GM19324 (cell line): ENCODE measurements around the gene TMEM247.

Experiments used
- ATAC-seq: cut with Tn5 transposase; IDR thresholded peaks from one replicate; pipeline ENCODE4 v1.9.1; 2021; ENCODE audit warnings: mild to moderate bottlenecking, moderate library complexity; ENCODE audit not compliant: unreplicated experiment, low FRiP score

TMEM247 gene

DNA sequence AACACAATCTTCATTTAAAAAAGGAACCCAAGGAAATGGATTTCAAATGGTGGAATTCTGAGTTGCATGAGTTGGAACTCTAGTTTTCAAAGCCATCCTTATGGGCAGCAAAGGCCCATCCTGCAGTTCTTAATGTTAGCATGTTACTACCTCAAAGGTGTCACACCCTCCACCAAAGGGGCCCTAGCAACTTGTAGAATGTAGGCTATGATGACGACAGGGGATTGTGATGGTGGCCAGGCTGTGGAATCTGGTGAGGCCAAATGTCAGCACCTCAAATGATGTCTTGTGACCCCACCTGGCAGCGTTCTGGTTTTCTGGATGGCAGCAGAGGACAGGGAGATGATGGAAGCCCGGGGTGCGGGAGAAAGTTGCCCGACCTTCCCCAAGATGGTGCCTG is at the start of gene TMEM247:
Gene TMEM247, plus strand, starts transcription at position 301 of the 400 bp plus-strand sequence.
- ATAC-seq = no peak

DNA sequence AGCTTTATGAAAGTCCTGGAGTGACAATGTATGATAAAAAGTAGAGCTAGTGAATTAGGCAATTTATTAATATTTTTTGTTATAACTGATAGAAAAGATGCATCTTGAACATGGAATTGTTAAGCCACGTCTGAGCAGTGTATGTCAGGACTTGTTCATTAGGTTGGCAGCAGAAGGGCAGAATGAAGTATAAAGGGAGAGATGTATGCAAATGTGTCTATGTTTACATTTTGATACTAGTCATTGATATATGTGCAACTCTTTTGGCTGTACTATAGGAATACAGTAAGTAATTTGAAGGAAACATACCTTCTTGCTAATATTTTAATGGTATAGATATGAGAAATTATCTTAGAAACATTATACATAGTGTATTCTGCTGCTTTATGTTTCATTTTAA is 49.0 kb upstream of the TMEM247 start:
- no peak for ATAC-seq

DNA sequence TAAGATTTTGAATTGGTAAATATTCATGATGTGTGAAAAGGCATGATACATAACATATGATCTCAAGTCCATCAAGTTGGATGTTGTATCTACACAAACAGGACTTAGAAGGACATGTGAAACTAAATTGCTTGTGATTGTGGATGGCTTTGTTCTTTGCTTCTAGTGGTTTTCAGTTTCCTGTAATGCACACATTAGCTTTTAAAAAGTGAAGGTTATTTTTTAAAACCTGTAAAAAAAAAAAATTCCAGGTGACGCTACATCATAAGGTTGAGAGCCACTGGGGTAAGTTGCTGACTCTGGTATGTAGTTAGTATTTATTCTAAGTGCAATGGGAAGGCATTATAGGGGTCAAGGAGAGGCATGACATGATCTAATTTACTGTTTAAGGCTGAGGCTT is 48.4 kb upstream of the TMEM247 start:
- ATAC-seq = no peak

DNA sequence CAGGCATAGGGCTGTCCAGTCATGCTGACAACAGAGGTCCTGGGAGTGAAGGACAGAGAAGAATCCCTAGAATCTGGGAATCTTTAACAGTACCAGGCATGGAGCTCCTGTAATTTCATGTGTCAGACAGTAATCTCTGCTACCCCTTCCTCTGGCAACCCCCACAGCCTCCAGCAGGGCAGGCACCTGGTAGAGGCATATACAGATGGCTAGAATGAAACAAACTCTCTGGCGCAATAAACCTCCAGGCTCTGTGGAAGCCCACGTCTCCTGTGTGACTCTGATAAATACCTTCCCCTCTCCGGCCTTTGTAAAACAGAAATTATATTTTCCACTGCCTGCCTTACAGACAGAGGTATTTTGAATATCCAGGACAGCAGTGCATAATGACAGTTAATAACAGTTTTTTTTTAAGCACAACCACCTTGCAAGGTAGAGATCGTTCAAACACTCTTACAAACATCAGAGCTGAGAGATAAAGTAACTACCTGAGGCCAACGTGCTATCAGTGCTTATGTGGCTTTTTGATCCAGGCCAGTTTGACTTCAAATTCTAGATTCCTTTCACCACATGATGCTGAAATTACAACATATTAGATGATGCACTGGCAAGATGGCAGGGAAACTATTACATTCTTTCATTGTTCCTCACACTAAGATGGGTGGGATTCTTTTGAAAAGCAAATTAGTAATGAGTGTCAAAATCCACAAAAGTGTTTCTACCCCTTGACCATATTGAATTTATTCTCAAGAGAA is 47.7 kb upstream of the TMEM247 start:
- no peak for ATAC-seq

DNA sequence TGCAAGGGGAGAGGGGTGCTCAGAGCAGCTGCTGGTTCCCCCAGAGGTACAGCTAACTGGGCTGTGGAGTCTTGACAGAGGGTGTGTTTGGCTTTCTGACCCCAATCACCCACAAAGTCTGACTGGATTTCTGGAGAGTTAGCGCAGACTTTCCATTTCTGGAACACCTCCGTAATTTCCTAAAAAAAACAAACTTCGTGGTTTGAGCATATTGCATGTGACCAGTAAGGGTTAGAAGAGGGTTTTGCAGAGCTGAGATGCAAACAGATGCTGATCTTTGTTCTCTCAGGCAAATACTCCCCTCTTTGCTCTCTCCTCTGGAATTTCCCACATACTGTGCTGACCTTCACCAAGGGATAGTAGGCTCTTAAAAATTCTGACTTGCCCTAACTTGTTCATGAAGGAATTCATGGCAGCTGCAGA is 44.5 kb upstream of the TMEM247 start:
- no peak for ATAC-seq

DNA sequence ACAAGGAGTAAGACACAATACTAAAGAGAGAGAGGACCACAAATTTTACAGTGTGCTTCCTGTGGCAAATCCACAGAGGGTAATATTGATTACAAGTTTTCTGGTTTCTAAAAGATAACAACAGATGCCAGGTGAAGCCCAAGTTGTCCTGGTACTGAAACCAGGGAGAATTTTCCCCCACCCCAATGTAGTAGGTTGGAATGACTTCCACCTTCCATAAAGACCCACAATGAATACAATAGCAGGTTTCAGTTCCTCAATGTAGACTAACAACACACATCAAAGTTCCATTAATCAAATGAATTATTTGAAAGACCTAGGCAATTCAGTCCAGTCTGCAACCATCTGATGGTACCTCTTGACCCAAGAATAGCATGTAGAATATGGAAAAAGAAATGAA is 44.0 kb upstream of the TMEM247 start:
- ATAC-seq = no peak

DNA sequence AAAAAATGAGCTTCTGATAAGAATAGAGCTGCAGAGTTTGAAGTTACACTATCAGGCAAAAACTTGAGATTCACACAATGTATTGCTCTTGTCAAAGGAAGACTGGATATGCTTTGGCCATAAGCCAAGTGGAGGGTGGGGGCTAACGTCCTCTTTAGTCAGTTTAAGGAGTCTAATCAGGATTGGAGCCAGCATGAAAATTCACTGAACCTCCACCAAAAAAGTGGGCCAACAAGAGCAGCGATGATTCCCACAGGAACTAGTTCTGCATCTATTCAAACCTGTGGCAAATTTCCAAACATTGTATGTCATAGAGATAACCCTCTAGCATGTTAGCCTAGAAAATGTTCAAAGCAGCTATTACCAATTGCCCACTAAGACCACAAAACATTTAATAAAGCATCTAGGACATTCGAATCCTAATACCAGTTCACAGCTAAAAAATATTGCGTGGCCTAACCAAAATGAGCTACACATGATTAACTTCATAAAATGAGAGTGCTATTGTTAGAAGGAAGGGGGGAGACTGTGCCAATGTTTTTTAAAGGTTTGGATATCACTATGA is 43.5 kb upstream of the TMEM247 start:
- no peak for ATAC-seq

DNA sequence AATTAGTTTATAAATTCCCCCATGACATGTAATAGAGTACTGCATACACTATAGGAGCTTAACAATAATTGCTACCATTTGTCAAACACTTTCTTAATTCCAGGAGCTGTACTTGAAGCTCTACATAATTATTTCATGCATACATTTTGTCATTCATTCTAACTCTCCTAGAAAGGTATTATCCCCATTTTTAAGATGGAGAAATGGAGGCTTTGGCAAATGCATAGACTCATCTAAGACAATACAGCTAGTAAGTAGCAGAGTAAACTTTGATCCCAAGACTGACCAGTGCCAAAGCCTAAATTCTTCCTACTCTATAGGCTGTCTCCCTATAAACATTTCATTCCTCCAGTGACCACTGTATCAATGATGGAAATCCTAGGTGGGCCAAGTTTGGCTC is 42.6 kb upstream of the TMEM247 start:
- ATAC-seq = no peak

DNA sequence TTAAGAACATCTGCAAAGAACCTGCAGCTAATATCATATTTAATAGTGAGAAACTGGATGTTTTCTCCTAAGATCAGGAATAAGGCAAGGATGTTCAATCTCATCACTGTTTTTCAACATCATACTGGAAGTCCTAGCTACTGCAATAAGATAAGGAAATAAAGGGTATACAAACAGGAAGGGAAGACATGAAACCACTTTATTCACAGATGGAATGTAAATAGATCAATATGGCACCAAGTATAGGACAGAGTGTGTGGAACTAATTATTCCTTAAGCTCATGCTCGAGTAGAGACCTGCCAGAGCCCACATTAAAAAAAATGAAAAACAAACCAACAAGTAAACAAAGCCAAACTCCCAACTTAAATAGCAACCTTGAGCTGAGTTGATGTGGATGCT is 41.3 kb upstream of the TMEM247 start:
- ATAC-seq = no peak

DNA sequence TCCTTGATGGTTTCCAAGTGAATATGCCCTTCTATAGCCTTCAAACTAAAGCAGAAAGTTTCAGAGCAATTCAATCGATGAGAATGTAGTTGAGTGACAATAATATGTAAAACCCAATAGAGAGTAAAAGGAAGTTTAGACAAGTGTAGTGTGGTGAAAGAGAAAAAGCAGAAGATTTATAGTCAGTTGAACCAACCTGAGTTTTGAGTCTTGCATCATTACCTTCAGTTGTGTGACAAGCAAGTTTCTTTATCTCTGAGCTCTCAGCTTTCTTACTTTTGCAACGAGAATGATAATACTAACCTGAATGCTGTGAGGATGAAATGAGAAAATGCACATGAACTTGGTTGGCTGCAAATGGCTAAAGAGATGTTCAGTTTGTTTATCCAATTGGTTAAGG is 40.6 kb upstream of the TMEM247 start:
- no peak for ATAC-seq

DNA sequence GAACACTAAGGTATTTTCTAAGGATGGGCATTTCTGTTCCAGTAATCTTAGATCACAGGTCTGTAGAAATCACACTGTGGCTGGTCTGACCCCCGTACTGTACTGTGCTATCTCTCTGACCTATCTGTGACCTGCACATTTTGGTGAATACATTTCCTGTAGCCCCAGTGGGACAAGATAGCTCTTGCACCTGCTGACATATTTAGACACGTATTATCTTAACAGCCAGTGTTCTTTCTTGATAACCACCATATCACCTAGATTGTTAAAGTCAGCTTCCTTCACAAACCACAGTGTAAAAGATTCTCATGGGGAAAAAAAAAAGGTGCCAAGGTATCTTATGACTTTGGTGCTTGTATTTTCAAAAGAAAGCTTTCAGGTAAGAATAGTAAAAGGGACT is 39.8 kb upstream of the TMEM247 start:
- ATAC-seq = no peak

DNA sequence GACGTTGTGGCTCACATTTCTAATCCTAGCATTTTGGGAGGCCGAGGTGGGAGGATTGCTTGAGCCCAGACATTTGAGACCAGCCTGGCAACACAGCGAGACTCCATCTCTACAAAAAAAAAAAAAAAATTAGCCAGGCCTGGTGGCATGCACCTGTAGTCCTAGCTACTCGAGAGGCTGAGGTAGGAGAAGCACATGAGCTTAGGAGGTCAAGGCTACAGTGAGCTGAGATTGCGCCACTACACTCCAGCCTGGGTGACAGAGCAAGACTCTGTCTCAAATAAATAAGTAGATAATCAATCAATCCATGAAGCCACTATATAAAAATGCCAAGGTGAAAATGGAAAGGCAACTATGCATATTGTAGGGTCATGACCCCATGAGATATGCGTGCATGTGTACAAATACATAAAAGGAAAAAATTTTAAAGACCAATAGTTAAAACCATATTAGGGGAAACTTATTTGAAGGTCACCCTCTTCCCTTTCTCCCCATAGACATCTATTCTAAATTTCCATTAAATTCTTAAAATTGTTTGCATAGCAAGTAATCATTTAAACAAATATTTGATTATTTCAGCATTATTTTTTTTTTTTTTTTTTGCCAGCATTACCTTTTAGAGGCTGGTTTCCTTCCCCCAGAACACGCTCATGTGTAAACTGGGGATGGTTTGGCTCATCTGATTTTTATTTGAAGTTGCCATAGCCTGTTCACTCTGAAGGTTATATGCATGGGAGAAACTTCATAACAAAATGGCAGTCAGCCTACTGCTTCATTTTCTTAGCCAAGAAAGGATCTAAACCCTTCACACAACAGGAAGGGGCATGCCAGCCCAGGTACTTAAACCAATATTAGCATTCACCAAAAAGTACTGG is 37.3 kb upstream of the TMEM247 start:
- ATAC-seq = no peak

DNA sequence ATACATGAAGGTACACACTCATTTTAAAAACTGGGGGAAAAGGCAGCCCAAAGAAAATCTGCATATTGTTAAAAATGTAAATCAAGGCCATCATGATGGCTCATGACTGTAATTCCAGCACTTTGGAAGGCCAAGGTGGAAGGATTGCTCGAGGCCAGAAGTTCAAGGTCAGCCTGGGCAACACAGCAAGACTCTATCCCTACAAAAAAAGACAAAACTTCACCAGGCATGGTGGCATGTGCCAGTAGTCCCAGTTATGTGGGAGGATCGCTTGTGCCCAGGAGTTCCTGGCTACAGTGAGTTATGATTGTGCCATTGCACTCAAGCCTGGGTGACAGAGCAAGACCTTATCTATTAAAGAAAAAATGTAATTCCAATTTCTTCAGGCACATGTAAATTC is 34.6 kb upstream of the TMEM247 start:
- ATAC-seq = no peak

DNA sequence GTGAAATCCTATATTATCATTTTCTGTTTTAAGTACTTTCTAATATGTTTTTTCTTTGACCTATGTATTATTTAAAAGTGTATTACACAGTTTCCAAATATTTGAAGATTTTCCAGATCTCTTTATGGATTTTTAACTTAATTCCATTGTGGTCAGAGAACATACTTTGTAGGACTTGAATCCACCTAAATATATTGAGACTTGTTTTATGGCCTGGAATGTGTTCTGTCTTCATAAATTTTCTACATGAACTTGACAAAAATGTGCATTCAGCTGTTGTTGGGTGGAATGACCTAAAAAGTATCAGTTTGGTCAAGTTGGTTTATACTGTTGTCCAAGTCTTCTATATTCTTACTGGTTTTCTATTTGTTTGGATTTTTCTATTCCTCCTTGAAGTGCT is 33.8 kb upstream of the TMEM247 start:
- ATAC-seq = no peak

DNA sequence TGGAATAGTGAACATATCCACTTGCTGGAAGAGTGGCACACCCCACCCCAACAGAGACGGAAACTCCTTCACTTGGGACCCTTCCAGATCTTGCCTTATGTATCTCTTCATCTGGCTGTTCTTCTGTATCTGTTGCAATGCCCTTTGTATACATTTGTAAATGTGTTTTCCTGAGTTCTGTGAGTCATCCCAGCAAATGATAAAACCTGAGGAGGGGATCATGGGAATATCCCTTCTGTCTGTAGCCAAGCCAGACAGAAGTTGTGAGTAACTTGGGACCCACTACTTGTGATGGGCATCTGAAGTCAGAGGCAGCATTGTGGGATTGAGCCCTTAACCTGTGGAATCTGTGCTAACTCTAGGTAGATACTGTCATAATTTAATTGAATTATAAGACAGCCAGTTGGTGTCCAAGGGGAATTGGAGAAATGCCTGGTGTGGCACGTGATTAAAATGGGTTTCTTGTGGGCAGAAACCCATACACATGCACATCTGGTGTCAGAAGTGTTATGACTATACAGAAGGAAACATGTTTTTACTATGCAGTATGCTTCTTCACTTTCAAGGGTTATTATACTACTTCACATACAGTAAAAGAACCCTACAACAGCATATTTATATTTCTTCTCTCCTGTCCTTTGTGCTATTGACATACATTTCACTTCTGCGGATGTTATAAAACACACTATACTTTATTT is 32.3 kb upstream of the TMEM247 start:
- ATAC-seq = no peak

DNA sequence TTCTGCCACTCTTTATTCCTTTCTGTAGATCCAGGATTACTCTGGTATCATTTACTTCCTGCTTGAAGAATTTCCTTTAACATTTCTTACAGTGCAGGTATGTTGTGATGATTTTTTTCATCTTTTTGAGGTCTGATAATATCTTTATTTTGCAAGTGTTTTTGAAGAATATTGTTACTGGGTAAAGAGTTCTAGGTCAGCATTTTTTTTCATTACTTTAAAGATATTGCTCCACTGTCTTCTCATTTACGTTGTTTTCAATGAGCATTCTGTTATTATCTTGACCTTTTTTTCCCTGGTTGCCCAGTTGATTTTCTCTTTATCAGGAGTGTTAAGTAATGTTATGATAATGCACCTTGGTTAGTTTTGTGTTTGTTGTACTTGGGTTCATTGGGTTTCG is 31.7 kb upstream of the TMEM247 start:
- no peak for ATAC-seq

DNA sequence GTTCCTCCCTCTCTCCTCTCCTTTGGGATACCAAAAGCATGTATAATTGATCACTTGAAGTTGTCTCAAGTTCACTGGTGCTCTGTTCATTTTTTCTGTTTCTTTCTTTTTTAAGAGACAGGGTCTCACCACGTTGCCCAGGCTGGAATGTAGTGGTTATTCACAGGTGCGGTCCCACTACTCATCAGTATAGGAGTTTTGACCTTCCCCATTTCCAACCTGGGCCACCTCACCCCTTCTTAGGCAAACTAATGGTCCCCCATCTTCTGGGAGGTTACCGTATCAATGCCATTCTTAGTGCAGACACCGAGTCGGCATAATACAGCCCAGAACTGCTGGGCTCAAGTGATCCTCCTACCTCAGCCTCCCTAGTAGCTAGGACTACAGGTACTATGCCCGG is 31.3 kb upstream of the TMEM247 start:
- ATAC-seq = no peak

DNA sequence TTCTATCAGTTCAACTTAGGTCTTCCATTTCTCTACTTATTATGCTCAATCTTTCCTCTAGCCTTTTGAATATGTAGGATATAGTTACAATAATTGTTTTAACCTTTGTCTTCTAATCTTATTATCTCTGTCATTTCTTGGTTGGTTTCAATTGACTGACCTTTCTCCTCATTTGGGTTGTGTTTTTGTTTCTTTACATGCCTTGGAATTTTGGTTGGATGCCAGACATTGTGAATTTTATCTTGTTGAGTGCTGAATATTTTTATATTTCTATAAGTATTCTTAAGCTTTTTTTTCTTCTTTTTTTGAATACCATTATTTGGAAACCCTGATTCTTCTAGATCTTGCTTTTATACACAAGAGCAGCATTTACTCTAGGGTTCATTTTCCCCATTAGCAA is 30.7 kb upstream of the TMEM247 start:
- no peak for ATAC-seq

DNA sequence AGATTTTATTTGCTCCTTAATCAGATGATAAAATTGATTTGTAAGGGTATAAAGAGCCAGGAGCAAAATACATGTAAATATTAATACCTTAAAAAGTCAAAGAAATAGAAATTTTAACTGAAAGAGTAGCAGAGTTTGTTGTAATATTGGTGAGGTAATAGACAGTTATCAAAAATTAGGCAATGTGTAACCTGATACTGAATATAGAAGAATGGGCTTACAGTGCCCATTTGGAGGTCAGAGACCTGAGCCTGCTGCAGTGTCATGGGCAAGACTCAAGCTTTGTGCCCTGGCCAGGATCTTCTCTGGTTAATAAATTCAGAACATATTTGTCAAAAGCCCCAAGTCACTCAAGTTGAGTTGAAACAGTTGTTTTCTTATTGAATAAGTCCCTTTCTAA is 29.7 kb upstream of the TMEM247 start:
- no peak for ATAC-seq

DNA sequence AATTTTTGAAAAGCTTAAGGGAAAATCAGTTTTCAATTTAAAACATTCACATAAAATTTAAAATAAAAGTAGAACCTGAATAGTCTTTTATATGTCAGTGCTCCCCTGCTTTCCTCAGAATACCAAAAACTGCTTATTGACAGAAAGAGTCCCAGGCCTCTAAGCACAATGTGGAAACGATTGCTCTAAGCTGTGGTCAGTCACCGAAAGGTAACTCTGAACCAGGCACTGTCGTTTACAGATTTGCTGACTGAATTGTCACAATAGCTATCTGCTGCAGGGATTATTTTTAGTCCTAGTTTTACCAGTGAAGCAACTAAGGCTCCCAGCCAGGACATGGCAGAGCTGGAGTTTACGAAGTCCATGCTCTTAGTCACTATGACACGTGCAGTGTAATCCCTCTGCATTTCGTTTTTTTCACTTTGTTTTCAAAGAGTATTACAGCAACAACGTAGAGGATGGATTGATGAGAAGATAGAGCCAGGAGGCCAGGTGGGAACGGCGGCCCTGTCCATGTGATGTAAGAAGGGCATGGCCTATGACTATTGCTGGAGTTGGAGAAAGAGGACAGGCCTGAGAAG is 28.1 kb upstream of the TMEM247 start:
- no peak for ATAC-seq

DNA sequence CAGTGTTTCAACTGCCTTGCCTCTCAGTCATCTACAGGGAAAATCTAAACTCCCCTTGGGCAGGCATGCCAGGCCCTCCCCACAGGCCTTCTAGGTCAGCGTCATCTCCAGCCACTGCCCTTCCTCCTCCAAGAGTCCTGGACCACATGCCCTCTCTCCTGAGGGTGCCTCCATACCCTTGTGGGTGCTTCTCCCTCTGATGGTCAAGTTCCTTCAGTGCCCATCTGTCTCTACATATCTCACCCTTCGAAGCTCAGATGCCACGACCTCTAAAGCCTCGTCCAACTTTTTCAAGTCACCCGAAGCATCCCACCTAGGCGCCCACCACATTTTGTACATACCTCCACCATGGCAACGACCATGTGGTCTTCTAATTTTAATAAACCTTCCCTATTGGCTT is 22.6 kb upstream of the TMEM247 start:
- ATAC-seq = no peak
